GDM1 (cell line): ENCODE results near the gene AHDC1.

Experiments
- DNase-seq: peaks from one replicate; lab custom pipeline; 2025; lab: John Stamatoyannopoulos, UW

AHDC1 gene

GRCh38 chr1:27527890-27528817 lies 75.8 kb downstream of the AHDC1 start:
- DNase-seq, result no peak

- no peak for DNase-seq
These were observed 76.6 kb downstream of the AHDC1 start for GRCh38 chr1:27527223-27527889.

GRCh38 chr1:27526569-27527222 lies 77.2 kb downstream of the AHDC1 start:
- DNase-seq, result no peak

- peak; percentile 89 for DNase-seq
These were observed 78.4 kb downstream of the AHDC1 start for GRCh38 chr1:27525296-27526272.

- no peak for DNase-seq
These were observed 80.5 kb downstream of the AHDC1 start for GRCh38 chr1:27523337-27524020.

GRCh38 chr1:27522432-27523336 lies 81.3 kb downstream of the AHDC1 start:
- DNase-seq, result peak; percentile 25

- DNase-seq, result no peak
These were observed 82.0 kb downstream of the AHDC1 start for GRCh38 chr1:27521861-27522431.

- DNase-seq, result peak; percentile 42
These were observed 82.6 kb downstream of the AHDC1 start for GRCh38 chr1:27521336-27521831.

GRCh38 chr1:27520651-27521050 lies 83.3 kb downstream of the AHDC1 start:
- no peak for DNase-seq

GRCh38 chr1:27519331-27520258 lies 84.3 kb downstream of the AHDC1 start:
- DNase-seq, result no peak

- no peak for DNase-seq
These were observed 85.1 kb downstream of the AHDC1 start for GRCh38 chr1:27518808-27519207.

GRCh38 chr1:27517907-27518718 lies 85.8 kb downstream of the AHDC1 start:
- DNase-seq, result no peak

GRCh38 chr1:27517301-27517700 lies 86.6 kb downstream of the AHDC1 start:
- no peak for DNase-seq

GRCh38 chr1:27515626-27516025 lies 88.3 kb downstream of the AHDC1 start:
- no peak for DNase-seq

GRCh38 chr1:27513958-27514357 lies 90.0 kb downstream of the AHDC1 start:
- peak; percentile 23 for DNase-seq

GRCh38 chr1:27513528-27513927 lies 90.4 kb downstream of the AHDC1 start:
- DNase-seq, result no peak
